NCI-H2107 (cell line): ENCODE results near the gene NINL.
A peak's percentile ranks its signal among the peaks of the same experiment; 100 is the strongest.
"Not testable (repeated sequence)": the region's sequence is repeated elsewhere in the genome, so short reads cannot be mapped to it uniquely, and the experiment has no call there.

Source experiments
- DNase-seq: peaks from one replicate; lab custom pipeline; 2025; lab: John Stamatoyannopoulos, UW

NINL gene

DNA sequence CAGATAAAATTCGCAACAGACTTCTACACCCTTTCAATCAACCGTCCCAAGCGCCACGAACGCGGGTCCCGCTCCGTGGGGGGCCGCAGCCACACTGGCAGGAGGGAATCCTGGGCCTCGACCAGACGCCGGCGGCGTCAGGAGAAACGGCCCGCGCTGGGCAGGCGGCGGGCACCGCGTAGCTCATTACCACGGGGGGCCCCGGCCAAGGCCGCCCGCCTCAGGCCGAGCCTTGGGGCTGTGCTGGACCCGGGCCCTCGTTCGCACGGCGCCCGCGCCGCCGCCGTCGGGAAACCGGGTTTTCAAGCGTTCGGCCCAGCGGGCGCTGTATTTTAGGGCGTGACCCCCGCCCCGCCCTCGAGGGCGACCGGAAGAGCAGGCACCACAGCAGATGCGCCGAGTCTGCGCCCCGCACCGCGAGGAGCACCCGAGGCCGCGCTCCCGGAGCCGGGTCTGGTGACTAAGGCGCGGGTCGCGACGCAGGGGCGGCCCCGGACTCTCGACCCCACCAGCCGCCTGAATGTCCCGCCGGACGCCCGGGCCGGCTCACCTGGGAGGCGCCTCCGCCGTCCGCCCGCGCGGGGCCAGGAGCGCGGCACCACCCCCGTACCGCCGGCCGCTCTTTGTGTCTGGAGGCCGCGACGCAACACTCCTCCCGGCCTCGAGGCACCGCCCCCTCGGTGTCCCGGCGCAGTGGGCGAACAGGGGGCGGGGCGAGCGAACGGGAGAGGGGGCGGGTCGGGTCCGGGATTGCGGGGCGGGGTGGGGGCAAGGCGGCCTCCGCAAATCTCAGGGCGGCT lies at the start of gene NINL:
TSS of gene NINL (minus strand) at position 627 of the 800 bp plus-strand sequence. CDS start 58,944 bp downstream, outside the sequence.
- DNase-seq = peak; percentile 27

DNA sequence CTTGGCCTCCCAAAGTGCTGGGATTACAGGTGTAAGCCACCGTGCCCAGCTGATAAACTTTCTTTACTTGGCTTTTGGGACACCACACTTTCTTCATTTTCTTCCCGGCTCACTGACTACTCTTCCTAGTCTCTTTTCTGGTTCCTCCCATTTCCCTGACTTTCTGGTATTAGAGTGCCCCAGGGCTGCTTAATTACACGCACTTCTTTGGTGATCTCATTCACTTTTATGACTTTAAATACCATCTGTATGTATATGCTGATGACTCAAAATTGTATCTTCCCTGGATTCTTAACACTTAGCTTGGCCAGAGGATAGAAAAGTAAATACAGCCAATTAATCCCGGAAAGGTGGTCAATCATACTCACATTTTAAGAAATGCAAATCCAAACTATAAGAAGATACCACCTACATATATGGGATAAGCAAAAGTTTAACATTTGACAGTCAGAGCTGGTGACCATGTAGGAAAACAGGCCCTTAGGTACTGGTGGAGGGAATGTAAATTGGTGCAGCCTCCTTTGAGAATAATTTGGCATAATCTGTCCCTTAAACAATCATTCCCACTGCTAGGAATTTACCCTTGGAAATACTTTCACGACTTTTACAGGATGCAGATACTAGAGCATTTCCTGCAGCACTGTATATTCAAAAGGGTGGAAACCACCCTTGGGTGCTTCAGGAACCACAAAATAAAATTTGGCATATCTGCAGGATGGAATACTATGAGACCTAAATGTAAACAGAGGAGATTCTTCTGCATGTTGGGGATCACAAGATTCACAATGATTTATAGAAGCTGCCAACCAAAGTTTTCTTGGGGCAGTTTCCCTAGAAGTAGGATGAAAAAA lies 47.8 kb upstream of the NINL start:
- DNase-seq = no peak

DNA sequence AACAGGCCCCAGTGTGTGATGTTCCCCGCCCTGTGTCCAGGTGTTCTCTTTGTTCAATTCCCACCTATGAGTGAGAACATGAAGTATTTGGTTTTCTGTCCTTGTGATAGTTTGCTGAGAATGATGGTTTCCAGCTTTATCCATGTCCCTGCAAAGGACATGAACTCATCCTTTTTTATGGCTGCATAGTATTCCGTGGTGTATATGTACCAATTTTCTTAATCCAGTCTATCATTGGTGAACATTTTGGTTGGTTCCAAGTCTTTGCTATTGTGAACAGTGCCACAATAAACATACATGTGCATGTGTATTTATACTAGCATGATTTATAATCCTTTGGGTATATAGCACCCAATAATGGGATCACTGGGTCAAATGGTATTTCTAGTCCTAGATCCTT lies 45.3 kb upstream of the NINL start:
- DNase-seq = not testable (repeated sequence)

DNA sequence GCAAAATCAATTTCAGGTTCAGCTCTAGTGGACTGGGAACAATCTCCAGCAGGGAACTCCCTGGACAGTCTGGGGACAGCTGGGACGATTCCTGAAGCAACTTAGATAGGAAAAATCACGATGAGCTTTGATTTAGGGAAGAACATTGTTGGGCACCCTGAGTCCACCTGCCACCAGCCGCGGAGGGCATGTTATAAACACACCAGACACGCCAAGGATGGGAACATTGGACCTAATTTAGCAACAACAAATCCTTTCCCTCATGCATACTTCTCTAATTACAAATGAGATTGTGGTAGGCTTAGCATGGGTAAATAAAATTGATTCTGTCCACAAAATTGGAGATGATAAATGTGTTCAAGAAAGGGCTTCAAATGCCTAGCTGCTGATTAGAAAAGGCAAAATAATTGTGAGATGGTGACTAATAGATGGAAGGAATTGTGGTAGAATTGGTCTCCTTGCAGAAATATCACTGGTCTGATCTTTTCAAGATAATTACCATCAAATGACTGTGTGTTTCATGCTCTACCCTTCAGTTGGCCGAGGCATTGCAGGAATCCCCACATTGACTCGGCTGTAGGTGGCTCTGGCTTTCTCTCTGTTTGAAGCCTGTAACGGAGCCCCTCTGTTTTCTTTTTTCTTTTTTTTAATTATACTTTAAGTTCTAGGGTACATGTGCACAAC lies 44.6 kb upstream of the NINL start:
- no peak for DNase-seq

DNA sequence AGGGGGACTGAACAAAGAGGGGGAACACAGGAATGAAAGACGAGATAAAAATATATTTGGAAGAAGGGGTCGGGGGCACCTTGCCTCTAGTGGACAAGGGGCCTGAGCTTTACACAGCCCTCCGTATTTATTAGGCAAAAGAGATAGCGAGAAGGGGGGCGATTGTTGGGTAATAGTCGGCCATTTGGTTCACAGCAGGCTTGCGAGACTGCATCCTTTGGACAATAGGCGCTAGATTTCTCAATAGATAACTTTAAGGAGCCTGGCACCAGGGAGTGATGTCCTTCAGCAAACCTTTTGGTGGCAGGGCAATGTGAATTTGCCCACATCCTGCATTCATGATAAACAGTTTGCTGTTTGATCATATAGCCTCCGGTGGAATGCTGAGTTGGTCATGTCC lies 41.4 kb upstream of the NINL start:
- DNase-seq = no peak

DNA sequence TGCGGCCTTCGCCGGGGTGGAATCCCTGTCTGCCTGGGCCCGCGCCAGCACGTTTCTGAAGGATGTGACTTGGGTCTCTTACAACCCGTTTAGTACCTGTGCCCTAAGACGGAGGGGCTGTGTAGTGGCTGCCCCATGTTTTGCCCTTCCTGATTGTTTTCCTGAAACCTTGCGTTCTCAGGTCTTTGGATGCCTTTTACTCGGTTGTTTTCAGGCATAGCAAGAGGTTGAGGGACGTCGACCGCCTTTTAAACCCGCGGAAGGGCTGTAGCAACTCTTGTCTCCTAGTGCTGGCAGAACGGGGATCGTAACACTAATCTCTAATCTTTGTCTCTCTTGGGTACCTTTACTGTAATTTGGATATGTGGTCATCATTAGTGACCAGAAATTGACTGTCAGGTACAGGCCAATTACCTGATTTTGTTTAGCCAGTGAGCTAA lies 39.2 kb upstream of the NINL start:
- no peak for DNase-seq

DNA sequence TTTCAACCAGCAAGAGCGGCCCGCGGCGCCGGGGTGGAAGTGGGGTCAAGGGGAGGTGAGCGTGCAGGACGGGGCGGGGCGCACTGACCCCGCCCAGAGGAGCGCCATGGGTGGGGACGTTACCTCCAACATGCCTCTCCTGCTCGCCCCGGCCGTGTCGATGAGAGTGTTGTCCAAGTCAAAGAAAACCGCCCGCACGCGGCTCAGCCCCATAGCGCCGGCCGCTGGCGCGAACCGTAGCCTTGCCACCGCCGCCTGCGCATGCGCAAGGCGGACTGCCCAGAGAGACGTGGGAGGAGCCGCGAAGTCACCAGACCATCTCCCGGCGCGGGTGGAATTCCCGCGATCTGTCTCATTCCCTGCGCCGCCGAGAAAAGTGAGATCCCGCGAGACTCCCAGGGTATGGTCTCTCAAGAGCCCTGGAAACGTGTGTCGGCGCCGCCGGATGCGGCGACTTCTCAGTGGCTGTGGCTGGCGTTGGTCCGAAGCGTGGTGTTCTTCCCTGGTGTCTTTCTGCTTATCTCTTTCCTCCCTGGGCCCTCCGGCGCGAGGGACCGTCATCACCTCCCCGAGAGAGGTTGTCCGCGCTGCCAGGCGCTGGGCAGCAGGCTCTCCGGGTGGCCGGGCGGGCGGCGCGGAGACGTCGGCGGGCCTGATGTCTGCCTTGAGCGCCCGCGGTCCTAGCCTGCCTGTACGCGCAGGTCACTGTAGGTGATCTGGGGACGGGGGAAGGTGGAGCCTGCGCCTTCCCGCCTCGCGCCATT lies 38.6 kb upstream of the NINL start, which contains the start of gene NANP:
TSS of gene NANP (minus strand) at position 279 of the 764 bp plus-strand sequence. CDS start at position 213, 66 bp downstream.
- DNase-seq = peak; percentile 91

DNA sequence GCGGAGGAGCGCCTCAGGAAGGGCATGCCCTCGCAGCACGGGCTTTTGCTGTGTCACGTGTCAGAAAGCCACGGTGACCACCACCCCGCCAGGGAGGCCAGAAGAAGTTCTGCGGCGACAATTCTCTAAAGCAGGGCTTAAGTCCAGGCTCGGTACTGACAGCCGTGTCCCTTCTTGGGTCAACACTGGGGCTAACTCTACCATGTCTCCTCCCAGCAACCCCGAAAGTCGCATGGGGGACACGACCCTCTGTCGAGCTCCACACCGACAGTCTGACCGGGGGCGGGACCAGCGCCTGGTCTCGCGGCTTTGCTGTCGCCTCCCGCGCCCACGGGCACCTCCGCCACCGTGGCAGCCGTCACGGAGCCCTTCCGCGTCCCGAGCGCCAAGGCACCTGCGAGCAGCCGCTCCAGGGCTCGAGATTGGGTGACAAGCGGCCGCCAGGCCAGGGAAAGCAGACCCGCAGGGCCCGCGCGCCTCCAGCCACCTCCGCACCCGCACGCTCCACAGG lies 37.9 kb upstream of the NINL start:
- no peak for DNase-seq

DNA sequence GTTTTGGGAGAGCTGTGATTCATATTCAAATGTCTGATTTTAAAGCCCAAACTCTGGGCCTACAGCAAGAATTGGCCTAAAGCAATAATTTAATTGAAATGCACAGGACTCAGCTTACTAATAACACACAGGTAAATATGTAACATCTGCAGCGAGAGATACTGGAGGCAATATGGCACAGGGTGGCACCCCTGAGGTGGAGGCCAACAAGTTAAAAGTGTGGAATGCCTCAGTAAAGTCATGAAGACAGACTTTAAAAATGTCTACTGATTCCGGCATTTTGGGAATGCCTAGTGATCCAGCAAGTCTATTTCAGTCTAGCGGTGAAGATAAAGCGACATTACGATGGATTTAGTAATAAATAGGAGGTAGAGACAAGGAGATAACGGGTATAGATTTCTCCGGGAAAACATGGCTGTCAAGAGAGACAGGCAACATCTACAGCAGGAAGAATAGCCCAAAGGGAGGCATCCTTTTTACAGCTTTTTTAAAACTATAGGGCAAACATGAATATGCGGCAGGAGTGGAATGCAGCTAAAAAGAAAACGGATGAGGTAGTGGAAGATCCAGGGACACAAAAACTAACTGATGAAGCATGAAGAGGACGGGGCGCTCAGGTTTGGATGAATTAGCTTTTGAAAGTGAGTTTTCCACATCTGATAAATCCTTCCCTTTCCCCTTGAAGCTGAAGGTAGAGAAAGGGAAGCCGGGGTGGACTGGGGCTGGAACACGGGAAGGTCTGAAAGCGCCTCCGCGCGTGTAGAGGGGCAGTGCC lies 37.3 kb upstream of the NINL start:
- DNase-seq = no peak

DNA sequence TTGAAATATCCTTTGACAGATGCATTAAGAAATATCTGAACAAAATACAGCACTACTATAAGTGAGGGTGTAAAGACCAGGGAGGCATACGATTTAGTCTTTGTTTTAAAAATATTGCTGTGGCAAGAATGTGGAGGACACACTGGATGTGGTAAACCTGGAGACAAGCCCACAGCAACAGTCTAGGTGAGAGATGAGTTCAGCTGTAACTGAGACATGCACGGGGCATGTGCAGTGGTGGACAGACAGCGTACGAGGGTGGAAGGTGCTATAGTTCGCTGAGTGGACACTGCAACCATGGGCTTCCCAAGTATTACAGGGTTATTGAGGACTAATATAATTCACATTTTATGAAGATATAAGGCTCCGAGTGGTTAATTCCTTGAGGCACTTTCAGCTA lies 36.7 kb upstream of the NINL start:
- DNase-seq = no peak

DNA sequence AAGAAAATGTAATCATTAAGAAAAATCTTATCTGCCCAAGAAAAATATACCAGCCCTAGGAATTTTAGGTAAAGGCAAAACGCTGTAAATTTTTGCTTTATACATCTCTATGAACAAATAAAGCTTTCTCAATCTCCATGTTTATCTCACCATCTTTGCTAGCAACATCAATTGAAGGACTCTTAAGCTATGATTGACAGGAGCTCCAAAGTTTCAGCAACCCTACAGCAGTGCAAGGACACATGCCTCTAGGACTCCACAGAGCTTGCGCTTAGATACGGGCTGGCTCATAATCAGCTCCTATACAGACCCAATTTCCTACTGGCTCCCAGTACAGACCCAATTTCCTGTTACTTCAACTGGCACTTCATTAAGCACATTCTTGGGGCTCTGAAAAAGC lies 34.2 kb upstream of the NINL start:
- no peak for DNase-seq

DNA sequence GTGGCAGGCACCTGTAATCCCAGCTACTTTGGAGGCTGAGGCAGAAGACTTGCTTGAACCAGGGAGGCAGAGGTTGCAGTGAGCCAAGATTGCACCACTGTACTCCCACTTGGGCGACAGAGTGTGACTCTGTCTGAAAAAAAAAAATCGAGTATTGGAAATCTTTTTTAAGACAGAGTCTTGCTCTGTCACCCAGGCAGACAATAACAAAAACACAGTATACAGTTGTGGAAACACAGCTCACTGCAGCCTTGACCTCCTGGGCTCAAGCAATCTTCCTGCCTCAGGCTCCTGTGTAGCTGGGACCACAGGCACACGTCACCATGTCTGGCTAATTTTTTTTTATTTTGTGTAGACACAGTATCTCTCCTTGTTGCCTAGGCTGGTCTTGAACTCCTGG lies 23.4 kb upstream of the NINL start:
- no peak for DNase-seq

DNA sequence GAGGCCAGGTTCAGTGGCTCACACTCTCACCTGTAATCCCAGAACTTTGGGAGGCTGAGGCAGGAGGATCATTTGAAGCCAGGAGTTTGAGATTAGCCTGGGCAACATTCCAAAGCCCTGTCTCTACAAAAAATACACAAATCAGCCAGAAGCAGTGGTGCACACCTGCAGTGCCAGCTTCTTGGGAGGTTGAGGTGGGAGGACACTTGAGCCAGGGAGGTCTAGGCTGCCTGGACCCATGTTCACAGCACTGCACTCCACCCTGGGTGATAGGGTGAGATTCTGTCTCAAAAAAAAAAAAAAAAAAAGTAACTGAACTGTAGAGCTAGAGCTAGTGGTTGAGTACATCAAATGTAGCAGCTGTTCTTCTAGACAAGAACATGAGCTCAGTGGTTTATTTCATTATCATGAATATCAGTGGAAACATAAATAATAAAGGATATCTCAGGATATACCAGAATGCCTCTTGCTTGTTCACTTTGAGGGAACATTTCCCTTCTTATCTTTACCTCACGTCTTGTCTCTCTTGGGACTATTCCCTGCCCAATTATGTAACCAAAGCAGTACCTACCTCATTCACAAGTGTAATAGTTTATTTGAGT lies 20.9 kb upstream of the NINL start:
- DNase-seq = no peak

DNA sequence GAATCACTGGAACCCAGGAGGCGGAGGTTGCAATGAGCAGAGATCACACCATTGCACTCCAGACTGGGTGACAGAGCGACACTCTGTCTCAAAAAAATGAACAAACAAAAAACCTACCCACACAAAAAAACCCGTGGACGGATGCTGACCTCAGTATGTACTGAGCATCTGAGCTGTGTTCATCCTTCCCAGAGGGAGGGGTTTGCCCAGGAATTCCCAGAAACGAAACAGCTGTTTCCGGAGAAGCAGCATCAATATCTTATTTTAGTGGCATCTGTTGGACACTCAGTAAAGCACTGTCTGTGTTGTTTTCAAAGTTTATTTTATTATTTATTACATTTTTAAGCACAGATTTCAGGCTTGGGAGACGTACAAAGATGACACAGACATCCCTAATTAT lies 19.8 kb upstream of the NINL start:
- no peak for DNase-seq

DNA sequence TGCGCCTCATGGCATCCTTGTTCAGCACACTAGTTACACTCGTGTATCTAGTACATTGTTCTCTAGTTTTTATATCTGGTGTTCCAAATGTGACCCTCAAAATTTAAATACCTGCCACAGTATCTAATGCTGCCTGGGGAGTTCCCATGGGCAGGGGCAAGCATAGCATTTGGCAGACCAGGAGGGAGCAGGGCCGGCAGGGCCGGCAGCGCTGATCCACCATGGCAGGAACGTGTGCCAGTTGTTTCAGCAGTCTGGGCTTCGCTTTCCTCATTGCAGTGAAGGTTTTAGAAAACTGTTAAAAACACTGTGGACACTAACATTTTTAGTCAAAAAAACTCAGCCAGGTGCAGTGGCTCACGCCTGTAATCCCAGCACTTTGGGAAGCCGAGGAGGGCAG lies 19.3 kb upstream of the NINL start:
- DNase-seq = no peak

DNA sequence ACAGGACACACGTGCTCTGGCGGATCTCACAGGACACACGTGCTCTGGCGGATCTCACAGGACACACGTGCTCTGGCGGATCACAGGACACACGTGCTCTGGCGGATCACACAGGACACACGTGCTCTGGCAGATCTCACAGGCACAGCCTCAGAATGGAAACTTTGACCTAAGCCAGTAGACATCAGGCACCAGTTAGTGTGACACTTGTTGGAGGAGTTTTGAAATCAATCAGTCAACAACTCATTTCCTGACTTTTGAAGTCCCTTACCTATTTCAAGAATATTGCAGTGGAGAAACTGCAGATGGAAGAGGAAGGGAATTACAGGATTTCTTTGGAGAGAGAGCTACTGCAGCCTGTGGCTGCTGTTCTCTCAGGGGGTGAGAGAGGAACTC lies 17.6 kb upstream of the NINL start:
- DNase-seq = not testable (repeated sequence)

DNA sequence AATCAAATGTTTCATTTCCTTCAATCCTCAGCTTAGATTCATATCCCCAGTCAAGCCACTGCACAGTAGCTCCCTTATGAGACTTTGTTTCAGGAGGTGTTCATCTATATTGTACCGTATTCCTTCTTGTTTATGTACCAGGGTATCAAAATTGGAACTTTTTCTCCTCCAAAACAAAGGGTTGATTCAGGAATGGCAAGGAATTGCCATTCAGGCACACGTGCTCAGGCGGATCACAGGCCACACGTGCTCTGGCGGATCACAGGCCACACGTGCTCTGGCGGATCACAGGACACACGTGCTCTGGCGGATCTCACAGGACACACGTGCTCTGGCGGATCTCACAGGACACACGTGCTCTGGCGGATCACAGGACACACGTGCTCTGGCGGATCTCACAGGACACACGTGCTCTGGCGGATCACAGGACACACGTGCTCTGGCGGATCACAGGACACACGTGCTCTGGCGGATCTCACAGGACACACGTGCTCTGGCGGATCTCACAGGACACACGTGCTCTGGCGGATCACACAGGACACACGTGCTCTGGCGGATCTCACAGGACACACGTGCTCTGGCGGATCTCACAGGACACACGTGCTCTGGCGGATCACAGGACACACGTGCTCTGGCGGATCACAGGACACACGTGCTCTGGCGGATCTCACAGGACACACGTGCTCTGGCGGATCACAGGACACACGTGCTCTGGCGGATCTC lies 17.0 kb upstream of the NINL start:
- DNase-seq = not testable (repeated sequence)

DNA sequence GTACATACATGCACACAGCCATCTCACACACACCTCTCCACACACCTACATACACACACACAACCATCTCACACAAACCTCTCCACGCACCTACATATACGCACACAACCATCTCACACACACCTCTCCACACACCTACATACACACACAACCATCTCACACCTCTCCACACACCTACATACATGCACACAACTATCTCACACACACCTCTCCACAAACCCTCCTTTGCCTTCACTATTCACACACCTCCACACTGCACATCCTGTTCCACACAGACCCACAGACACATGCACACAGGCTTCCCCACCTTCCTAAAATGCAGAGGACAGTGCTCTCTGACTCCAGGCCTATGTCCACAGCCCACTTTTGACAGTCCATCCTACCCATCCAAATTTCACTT lies 16.3 kb upstream of the NINL start:
- no peak for DNase-seq

DNA sequence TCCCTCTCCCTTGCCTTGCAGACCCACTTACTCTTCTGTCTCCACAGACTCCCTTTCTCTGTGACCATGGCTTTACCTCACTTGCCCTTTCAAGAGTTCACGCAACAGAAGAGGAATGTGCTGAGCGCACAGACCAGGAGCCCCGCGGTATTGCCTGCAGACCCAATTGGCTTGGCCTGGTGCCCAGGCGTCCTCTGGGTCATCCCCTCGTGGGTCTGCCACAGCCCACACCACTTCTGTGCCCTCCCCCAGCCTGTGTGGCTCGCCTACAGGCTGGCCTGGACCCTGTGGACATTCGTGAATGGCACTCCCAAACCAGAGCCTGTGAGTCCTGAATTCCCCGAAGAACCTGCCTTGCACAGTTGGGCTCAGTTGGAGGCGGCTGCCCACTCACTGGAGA lies 15.3 kb upstream of the NINL start:
- DNase-seq = no peak
